ENCODE data around the gene RSAD1.

DNA sequence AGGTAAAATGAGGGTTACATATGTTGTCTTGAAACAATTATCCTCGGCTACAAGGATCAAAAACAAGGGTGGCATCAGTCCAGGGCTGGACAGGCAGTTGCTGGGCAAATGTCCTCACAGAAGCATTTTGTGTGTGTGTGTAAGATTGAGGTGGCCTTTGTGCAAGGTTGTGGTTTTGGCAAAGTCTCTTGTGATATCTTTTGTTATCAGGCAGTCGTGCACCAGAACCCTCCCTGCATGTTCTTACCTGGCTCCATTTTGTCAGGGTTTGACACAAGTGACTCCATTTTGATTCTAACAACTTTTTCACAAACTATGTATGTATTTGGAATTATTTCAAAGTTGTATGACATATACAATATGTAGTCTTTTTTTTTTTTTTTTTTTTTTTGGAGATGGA, 30.0 kb upstream of the RSAD1 start:
- TF ChIP-seq, protein P1, sequence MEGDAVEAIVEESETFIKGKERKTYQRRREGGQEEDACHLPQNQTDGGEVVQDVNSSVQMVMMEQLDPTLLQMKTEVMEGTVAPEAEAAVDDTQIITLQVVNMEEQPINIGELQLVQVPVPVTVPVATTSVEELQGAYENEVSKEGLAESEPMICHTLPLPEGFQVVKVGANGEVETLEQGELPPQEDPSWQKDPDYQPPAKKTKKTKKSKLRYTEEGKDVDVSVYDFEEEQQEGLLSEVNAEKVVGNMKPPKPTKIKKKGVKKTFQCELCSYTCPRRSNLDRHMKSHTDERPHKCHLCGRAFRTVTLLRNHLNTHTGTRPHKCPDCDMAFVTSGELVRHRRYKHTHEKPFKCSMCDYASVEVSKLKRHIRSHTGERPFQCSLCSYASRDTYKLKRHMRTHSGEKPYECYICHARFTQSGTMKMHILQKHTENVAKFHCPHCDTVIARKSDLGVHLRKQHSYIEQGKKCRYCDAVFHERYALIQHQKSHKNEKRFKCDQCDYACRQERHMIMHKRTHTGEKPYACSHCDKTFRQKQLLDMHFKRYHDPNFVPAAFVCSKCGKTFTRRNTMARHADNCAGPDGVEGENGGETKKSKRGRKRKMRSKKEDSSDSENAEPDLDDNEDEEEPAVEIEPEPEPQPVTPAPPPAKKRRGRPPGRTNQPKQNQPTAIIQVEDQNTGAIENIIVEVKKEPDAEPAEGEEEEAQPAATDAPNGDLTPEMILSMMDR (IDR thresholded peaks at IDR 0.05; ENCODE audit: low read depth, low read length, poor library complexity, severe bottlenecking) = no peak
- no peak for TF ChIP-seq EZH2phosphoT487 (IDR thresholded peaks at IDR 0.05; ENCODE audit: borderline replicate concordance, low read length)
